Esophagus muscularis mucosa (tissue), 3 donors: ENCODE data around the gene KCNAB2.

Experiments used
- POLR2A ChIP-seq: fragments of 450-650 bp; IDR thresholded peaks from one replicate; pipeline ENCODE4 v1.6.1; 2017; ENCODE audit warnings: antibody characterized with exemption, moderate library complexity, mild to moderate bottlenecking, low read depth
- POLR2AphosphoS5 ChIP-seq, 2 donors: sonication (generic); formaldehyde crosslinking; IDR thresholded peaks; one replicate each; pipeline ENCODE4 v1.6.1; 2017; ENCODE audit warnings: antibody characterized with exemption in 2 of 2
- TF ChIP-seq, protein P1 (sequence below), 3 experiments: fragments of 200-600 bp in 2 of 3; fragments of 450-650 bp in 1 of 3; sonication (generic) in 2 of 3; IDR thresholded peaks; one replicate each; pipeline ENCODE4 v1.5.1; 2017 to 2019; ENCODE audit warnings: antibody characterized with exemption in 3 of 3, mild to moderate bottlenecking in 2 of 3, moderate library complexity in 1 of 3

DNA sequence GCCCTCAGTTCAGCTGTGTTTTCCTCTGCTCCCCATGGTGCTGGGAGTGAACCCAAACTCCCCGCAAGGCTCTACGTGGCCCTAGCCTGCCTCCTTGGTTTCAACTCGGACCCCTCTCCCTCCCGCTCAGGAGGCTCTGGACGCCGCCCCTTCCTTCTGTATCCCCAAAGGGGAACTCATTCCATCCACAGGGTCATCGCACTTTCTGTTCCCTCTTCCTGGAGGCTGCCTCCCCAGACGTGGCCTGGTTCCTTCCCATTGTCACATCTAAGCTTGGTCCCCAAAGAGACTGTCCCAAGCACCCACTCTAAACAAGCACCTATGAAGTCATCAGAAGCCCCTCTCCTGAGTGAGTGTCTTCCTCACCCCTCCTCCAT, 10.9 kb downstream of the KCNAB2 start:
- TF ChIP-seq POLR2AphosphoS5 (IDR thresholded peaks at IDR 0.05) (no peak), POLR2A (no peak)
- TF ChIP-seq, protein P1, sequence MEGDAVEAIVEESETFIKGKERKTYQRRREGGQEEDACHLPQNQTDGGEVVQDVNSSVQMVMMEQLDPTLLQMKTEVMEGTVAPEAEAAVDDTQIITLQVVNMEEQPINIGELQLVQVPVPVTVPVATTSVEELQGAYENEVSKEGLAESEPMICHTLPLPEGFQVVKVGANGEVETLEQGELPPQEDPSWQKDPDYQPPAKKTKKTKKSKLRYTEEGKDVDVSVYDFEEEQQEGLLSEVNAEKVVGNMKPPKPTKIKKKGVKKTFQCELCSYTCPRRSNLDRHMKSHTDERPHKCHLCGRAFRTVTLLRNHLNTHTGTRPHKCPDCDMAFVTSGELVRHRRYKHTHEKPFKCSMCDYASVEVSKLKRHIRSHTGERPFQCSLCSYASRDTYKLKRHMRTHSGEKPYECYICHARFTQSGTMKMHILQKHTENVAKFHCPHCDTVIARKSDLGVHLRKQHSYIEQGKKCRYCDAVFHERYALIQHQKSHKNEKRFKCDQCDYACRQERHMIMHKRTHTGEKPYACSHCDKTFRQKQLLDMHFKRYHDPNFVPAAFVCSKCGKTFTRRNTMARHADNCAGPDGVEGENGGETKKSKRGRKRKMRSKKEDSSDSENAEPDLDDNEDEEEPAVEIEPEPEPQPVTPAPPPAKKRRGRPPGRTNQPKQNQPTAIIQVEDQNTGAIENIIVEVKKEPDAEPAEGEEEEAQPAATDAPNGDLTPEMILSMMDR (IDR thresholded peaks at IDR 0.05), result no peak
